HG02642 (cell line): ENCODE results near the gene BRF1.

ENCODE experiments used
- ATAC-seq: cut with Tn5 transposase; IDR thresholded peaks from one replicate; pipeline ENCODE4 v1.9.1; 2021; ENCODE audit warnings: mild to moderate bottlenecking; ENCODE audit not compliant: unreplicated experiment, poor library complexity

Gene BRF1

GRCh38 chr14:105244334-105244733 lies 56.5 kb downstream of the BRF1 start:
- ATAC-seq: no peak

- no peak for ATAC-seq
These were observed 59.2 kb downstream of the BRF1 start for GRCh38 chr14:105241641-105242040.

- ATAC-seq: no peak
These were observed 59.8 kb downstream of the BRF1 start for GRCh38 chr14:105240811-105241576.

GRCh38 chr14:105229099-105229655 lies 71.6 kb downstream of the BRF1 start:
- ATAC-seq: no peak

- ATAC-seq: no peak
These were observed 72.2 kb downstream of the BRF1 start for GRCh38 chr14:105228562-105228961.

- no peak for ATAC-seq
These were observed 73.5 kb downstream of the BRF1 start for GRCh38 chr14:105227346-105227745.

GRCh38 chr14:105226198-105226597 lies 74.6 kb downstream of the BRF1 start:
- ATAC-seq: no peak

- ATAC-seq: no peak
These were observed 75.8 kb downstream of the BRF1 start for GRCh38 chr14:105224845-105225570.

GRCh38 chr14:105223770-105224544 lies 76.8 kb downstream of the BRF1 start:
- no peak for ATAC-seq

GRCh38 chr14:105223260-105223659 lies 77.5 kb downstream of the BRF1 start:
- ATAC-seq: no peak

GRCh38 chr14:105221598-105222178 lies 79.1 kb downstream of the BRF1 start:
- no peak for ATAC-seq

- ATAC-seq: no peak
These were observed 79.9 kb downstream of the BRF1 start for GRCh38 chr14:105220699-105221597.

GRCh38 chr14:105219753-105220152 lies 81.0 kb downstream of the BRF1 start:
- ATAC-seq: no peak

- no peak for ATAC-seq
These were observed 81.7 kb downstream of the BRF1 start for GRCh38 chr14:105219043-105219612.

GRCh38 chr14:105218611-105219010 lies 82.2 kb downstream of the BRF1 start:
- no peak for ATAC-seq

- ATAC-seq: no peak
These were observed 83.0 kb downstream of the BRF1 start for GRCh38 chr14:105217774-105218173.

GRCh38 chr14:105216490-105217247 lies 84.1 kb downstream of the BRF1 start:
- ATAC-seq: no peak

GRCh38 chr14:105215602-105216001 lies 85.2 kb downstream of the BRF1 start:
- no peak for ATAC-seq
